ENCODE data around the gene AOC1.

AOC1 gene

DNA sequence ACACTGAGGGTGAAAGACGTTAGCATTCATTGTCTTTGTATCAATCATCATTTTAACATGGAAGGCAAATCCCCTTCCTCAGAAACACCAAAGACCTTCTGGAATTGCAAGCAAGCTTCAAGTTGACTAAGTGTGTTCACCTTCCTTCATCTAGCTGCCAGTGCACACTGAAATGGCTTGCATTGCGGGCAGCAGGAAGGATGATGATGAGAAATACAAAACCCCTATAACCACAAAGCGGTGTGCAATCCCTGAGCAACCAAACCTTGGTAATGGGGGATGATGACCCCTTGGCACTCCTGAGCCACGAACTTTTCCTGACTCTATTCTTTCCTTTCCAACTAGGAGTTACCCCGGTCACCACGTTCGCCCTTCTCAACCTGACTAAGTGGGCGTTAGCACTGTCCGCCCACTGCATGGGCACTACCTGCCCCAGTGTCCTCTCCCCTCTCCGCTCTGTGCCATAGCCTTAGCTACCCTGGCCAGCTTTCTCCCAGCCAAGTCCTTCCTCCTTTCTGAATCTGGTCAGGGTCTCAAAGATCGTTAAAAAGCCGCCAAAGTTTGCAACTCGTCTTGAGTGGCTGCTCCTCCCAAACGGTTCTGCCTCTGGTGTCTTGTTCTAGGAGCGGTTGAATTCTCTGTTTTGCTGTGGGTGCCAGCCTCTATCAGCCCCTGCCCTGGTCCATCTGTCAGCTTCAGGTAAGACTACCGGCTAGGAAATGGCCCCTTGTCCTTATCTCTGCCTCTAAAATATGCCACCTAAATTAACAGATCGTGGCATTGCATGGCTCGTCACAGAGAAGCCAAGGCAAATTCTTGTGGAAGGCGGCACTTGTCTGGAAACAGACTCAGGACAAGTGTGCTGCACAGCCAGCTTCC lies 586 bp upstream of the AOC1 start:
- H3K4me3 ChIP-seq (ENCODE audit: low read depth, low read length): no peak overlapping the region
- CTCF ChIA-PET: interaction anchor here (1.2 kb wide), 1 partner anchor 9 kb away, joined by 3 read pairs; no protein-coding TSS in a partner anchor
- TF ChIP-seq, protein P1, sequence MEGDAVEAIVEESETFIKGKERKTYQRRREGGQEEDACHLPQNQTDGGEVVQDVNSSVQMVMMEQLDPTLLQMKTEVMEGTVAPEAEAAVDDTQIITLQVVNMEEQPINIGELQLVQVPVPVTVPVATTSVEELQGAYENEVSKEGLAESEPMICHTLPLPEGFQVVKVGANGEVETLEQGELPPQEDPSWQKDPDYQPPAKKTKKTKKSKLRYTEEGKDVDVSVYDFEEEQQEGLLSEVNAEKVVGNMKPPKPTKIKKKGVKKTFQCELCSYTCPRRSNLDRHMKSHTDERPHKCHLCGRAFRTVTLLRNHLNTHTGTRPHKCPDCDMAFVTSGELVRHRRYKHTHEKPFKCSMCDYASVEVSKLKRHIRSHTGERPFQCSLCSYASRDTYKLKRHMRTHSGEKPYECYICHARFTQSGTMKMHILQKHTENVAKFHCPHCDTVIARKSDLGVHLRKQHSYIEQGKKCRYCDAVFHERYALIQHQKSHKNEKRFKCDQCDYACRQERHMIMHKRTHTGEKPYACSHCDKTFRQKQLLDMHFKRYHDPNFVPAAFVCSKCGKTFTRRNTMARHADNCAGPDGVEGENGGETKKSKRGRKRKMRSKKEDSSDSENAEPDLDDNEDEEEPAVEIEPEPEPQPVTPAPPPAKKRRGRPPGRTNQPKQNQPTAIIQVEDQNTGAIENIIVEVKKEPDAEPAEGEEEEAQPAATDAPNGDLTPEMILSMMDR (IDR thresholded peaks at IDR 0.05; ENCODE audit: insufficient read depth, low read length, missing control alignments): no peak
- POLR2A ChIA-PET: no interaction called here
- no peak for DNase-seq (ENCODE audit: low read depth, low spot score)

- CTCF ChIA-PET: no interaction called here
- POLR2A ChIA-PET: no interaction called here
- no peak for DNase-seq (ENCODE audit: low read depth, low spot score)
- TF ChIP-seq, protein P1 (IDR thresholded peaks at IDR 0.05; ENCODE audit: insufficient read depth, low read length, missing control alignments): no peak
- no peak overlapping the region for H3K4me3 ChIP-seq (ENCODE audit: low read depth, low read length)
Measured at GRCh38 chr7:150854066-150855000, 2.0 kb downstream of the AOC1 start.

DNA sequence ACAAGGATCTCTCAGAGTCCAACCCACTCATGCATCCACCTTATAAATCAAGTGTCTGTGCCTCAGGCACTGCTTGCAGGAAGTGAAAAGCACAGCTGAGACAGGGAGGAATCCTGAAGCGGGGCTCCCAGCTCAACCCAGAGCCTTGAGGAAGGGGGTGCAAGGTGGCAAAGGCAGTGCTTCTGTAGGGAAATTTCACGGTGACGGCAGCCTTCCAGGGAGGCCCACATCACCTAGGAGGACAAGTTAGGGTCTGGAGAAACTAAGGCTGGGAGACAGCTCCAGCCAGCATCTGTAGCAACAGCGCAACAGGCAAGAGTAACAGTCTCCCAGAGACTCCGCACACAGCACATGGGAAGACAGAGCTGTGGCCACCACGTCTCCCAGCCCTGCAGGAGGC lies 2.7 kb downstream of the AOC1 start:
- no peak overlapping the region for H3K4me3 ChIP-seq (ENCODE audit: low read depth, low read length)
- POLR2A ChIA-PET: no interaction called here
- TF ChIP-seq, protein P1 (IDR thresholded peaks at IDR 0.05; ENCODE audit: insufficient read depth, low read length, missing control alignments): no peak
- no peak for DNase-seq (ENCODE audit: low read depth, low spot score)
- CTCF ChIA-PET: no interaction called here

GRCh38 chr7:150855476-150856302 lies 3.4 kb downstream of the AOC1 start:
- no peak overlapping the region for H3K4me3 ChIP-seq (ENCODE audit: low read depth, low read length)
- TF ChIP-seq, protein P1 (IDR thresholded peaks at IDR 0.05; ENCODE audit: insufficient read depth, low read length, missing control alignments): no peak
- ChIA-PET POLR2A (no interaction called here), CTCF (no interaction called here)
- no peak for DNase-seq (ENCODE audit: low read depth, low spot score)

- ChIA-PET CTCF (interaction anchor here (1.5 kb wide), 1 partner anchor 42 kb away, joined by 3 read pairs; no protein-coding TSS in a partner anchor), POLR2A (no interaction called here)
- no peak for DNase-seq (ENCODE audit: low read depth, low spot score)
- no peak overlapping the region for H3K4me3 ChIP-seq (ENCODE audit: low read depth, low read length)
- TF ChIP-seq, protein P1 (IDR thresholded peaks at IDR 0.05; ENCODE audit: insufficient read depth, low read length, missing control alignments): no peak
Measured at GRCh38 chr7:150856303-150857275, 4.3 kb downstream of the AOC1 start.

Data from AG04449 (cell line).